Panc1 (cell line): ENCODE results near the gene HAUS5.

ENCODE experiments used
- CTCF ChIP-seq: fragments of 450-650 bp; IDR thresholded peaks from 2 replicates; pipeline ENCODE4 v1.5.1; 2017; ENCODE audit warnings: mild to moderate bottlenecking
- POLR2AphosphoS5 ChIP-seq: IDR thresholded peaks from 2 replicates; pipeline ENCODE4 v1.6.1; 2012; ENCODE audit warnings: mild to moderate bottlenecking, low read depth, low read length, moderate library complexity
- REST ChIP-seq, 2 experiments: IDR thresholded peaks; 2 replicates each; pipeline ENCODE4 v1.6.1; 2011 to 2012; ENCODE audit warnings: low read depth in 2 of 2, control low read depth in 1 of 2, low read length in 1 of 2, mild to moderate bottlenecking in 1 of 2, moderate library complexity in 1 of 2; ENCODE audit not compliant: insufficient read depth in 1 of 2

GRCh38 chr19:35612224-35612558 is 344 bp upstream of the HAUS5 start:
- TF ChIP-seq POLR2AphosphoS5 (no peak), REST (IDR thresholded peaks at IDR 0.05; ENCODE audit: insufficient read depth in 1 of 2, low read depth in 2 of 2, low read length in 1 of 2) (no peak), CTCF (no peak)
